ENCODE measurements around the gene ARL8A. TPM values are rescaled to one million over a fixed set of nuclear protein-coding genes. Genes with fewer than 3 reads are reported as not detected.

The ARL8A gene
- total RNA-seq, 1 donor from 2014 or later: 25.5 TPM

DNA sequence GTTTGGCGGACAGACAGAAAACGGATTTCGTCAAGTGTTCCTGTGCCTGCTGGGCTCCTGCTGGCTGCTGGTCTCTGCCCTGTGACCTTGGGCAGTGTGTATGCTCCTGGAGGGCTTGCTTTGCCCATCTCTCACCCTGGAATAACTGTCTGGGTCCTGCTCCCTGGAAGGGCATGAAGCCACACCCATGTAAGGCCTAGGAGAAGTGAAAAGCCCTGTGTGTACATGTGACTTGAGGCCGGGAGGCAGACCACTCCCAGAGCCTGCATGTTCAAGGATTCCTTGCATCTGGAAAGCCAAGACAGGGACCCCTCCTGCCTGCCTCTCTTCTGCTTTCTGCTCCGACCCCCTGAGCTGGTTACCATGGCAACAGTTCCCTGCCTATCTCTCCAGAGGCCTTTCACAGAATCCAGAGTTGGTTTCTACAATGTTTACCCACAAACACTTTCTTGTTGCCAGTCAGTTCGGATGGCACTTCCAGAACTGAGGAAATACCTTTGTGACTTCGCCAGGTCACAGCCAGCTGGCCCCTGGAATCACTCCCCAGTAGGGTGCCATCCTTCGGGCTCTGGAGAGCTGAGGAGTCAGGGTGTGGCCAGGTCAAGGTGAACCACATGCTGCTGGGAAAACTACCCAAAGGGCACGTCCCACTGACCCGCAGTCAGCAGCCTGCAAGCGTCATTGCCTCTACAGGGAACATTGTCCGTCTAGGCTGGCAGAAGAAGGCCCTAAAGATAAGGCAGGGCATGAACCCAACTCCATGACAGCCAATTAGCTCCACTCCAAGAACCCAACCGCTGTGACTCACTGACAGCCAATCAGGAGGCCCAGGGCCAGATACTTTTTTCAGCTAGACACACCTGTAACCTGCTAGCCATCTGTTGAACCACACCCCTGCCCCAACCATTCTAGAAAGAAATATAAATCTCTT is 36.5 kb downstream of the ARL8A start:
- intact Hi-C loops (cut with DNase I): no loop called here
- no peaks in the 10 kb centered on the region for H3K36me3 ChIP-seq
- no peak overlapping the region for H3K4me3 ChIP-seq
- H3K9me3 ChIP-seq: no peaks in the 10 kb centered on the region
- TF ChIP-seq POLR2AphosphoS5 (IDR thresholded peaks at IDR 0.05; ENCODE audit: insufficient read depth in 1 of 2, low read depth in 1 of 2) (no peak), POLR2A (IDR thresholded peaks at IDR 0.05) (no peak)
- TF ChIP-seq, protein P1, sequence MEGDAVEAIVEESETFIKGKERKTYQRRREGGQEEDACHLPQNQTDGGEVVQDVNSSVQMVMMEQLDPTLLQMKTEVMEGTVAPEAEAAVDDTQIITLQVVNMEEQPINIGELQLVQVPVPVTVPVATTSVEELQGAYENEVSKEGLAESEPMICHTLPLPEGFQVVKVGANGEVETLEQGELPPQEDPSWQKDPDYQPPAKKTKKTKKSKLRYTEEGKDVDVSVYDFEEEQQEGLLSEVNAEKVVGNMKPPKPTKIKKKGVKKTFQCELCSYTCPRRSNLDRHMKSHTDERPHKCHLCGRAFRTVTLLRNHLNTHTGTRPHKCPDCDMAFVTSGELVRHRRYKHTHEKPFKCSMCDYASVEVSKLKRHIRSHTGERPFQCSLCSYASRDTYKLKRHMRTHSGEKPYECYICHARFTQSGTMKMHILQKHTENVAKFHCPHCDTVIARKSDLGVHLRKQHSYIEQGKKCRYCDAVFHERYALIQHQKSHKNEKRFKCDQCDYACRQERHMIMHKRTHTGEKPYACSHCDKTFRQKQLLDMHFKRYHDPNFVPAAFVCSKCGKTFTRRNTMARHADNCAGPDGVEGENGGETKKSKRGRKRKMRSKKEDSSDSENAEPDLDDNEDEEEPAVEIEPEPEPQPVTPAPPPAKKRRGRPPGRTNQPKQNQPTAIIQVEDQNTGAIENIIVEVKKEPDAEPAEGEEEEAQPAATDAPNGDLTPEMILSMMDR (IDR thresholded peaks at IDR 0.05): no peak
- DNase-seq (ENCODE audit: extremely low spot score in 2 of 2): no peak
- no peaks in the 10 kb centered on the region for H3K27me3 ChIP-seq
- H3K4me1 ChIP-seq: peaks cover 6% of the 10 kb centered on the region
- no peak overlapping the region for H3K27ac ChIP-seq

DNA sequence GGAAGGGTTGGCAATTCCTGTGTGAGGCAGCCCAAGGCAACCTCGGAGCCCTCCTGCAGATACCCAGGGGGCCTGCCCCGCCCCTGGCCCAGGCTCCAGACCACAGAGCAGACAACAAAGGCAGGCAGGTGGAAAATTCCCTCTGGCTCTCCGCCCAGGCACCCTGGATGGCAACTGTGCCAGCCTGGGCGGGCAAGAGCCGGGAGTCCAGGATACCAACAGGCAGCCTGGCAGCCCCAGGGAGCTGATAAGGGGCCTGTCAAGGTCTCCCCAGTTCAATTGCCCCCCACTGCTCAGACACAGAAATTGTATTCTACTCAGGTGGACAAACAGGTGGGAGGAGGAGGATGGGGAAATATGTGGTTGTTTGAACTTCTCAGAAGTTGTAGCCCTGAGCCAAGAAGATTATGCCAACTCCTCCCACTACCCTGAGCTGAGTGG is 37.2 kb downstream of the ARL8A start:
- no peak for DNase-seq (ENCODE audit: extremely low spot score in 2 of 2)
- Histone ChIP-seq H3K4me1 (no peaks in the 10 kb centered on the region), H3K9me3 (no peaks in the 10 kb centered on the region), H3K4me3 (no peak overlapping the region), H3K27me3 (no peaks in the 10 kb centered on the region), H3K36me3 (no peaks in the 10 kb centered on the region), H3K27ac (no peak overlapping the region)
- TF ChIP-seq, protein P1 (IDR thresholded peaks at IDR 0.05): no peak
- TF ChIP-seq POLR2A (IDR thresholded peaks at IDR 0.05) (no peak), POLR2AphosphoS5 (IDR thresholded peaks at IDR 0.05; ENCODE audit: insufficient read depth in 1 of 2, low read depth in 1 of 2) (no peak)
- intact Hi-C loops (cut with DNase I): no loop called here

DNA sequence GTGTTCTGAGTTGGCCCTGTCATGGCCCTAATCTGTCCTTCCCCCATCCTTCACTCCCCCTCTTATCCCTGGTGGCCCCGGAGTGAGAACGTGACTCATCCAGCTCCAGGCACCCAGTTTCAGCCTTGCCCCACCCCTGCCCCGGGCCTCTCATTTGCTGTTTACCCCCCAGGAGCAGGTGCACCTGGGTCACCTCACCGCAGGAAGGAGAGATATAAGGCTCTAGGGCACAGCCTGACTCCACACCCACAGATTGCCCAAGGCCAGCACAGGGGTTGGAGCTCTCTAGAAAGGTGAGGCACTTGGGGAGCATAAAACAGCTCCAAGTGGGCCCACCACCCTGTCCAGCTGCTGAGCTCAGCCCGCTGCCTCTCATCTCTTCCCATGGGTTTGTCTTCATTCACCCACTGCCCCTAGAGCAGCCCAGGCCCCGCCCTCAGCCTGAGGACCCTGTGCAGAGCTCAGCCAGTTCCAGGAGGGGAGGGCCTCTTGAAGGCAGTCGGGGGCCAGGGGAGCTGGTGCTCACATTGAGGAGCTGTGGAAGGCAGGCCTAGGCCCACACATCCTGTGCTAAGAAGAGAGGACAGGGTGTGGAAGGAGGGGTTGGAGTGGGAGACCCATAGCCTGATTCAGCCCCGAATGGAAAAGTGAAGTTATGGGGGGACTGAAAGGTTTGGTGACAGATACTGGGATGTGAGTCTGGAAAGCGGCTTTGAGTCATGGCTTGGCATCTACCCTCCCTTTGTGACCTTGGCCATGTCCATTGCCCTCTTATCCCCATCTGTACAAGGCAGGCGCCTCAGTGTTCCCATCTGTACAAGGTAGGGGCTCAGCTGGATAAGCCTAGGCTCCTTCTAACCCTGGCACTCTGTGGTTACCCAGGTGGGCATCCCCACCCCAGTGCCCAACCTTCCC is 37.9 kb downstream of the ARL8A start:
- no peak overlapping the region for H3K27ac ChIP-seq
- no peak overlapping the region for H3K4me3 ChIP-seq
- no peak for TF ChIP-seq POLR2AphosphoS5 (IDR thresholded peaks at IDR 0.05; ENCODE audit: insufficient read depth in 1 of 2, low read depth in 1 of 2)
- TF ChIP-seq POLR2A (IDR thresholded peaks at IDR 0.05): no peak
- TF ChIP-seq, protein P1 (IDR thresholded peaks at IDR 0.05): no peak
- H3K4me1 ChIP-seq: no peaks in the 10 kb centered on the region
- H3K36me3 ChIP-seq: no peaks in the 10 kb centered on the region
- H3K9me3 ChIP-seq: no peaks in the 10 kb centered on the region
- intact Hi-C loops (cut with DNase I): no loop called here
- H3K27me3 ChIP-seq: no peaks in the 10 kb centered on the region
- DNase-seq (ENCODE audit: extremely low spot score in 2 of 2): no peak

DNA sequence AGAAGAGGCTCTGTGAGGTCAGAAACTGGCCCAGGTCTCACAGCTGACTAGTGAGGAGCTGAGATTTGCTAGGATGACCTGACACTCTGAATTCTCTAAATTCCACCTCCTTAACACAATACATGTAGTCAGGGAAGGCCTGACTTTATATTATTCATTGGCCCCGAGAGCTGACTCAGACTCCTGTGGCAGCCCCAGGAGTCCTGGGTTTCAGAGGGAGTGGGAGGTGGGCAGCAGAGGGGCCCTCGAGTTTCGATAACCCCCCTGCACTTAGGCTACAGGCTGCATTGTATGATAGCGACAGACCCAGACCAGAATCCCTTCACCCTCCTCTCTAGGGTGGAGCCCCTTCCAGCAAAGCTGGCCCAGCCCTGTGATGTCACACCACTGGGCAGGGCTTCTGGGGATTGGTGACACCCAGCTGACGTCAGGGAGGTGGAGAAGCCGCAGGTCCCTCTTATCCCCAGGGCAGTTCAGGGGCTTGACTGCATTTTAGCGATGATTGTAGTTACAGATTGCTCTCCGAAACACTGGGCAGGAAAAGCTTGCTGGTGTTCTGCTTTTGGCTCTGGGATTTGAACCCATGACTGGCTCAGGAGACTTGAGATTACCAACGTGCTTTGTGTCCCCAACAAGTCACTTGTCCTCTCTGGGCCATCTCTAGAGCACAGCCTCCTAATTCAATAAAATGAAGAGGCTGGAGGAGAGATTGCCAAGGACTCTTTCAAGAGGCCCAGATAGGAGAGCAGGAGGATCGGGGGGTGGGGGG is 38.8 kb downstream of the ARL8A start:
- H3K4me1 ChIP-seq: no peaks in the 10 kb centered on the region
- no peak for DNase-seq (ENCODE audit: extremely low spot score in 2 of 2)
- H3K9me3 ChIP-seq: no peaks in the 10 kb centered on the region
- H3K4me3 ChIP-seq: no peak overlapping the region
- H3K36me3 ChIP-seq: no peaks in the 10 kb centered on the region
- TF ChIP-seq POLR2AphosphoS5 (IDR thresholded peaks at IDR 0.05; ENCODE audit: insufficient read depth in 1 of 2, low read depth in 1 of 2) (no peak), POLR2A (IDR thresholded peaks at IDR 0.05) (no peak)
- TF ChIP-seq, protein P1 (IDR thresholded peaks at IDR 0.05): no peak
- H3K27me3 ChIP-seq: no peaks in the 10 kb centered on the region
- no peak overlapping the region for H3K27ac ChIP-seq
- intact Hi-C loops (cut with DNase I): no loop called here

Data from vagina (tissue), 2 donors.